NCI-H524 treated with DMSO at 0.1 percent for 48 hours (cell line): ENCODE measurements around the gene BZW2.

ENCODE experiments used
- DNase-seq: peaks from one replicate; lab custom pipeline; 2025; lab: John Stamatoyannopoulos, UW

BZW2 gene

GRCh38 chr7:16718111-16718656 lies 72.2 kb downstream of the BZW2 start:
- no peak for DNase-seq

- DNase-seq: no peak
Measured at GRCh38 chr7:16719699-16720098, 73.7 kb downstream of the BZW2 start.

- no peak for DNase-seq
Measured at GRCh38 chr7:16721541-16721940, 75.6 kb downstream of the BZW2 start.

GRCh38 chr7:16724344-16724743 lies 78.4 kb downstream of the BZW2 start:
- no peak for DNase-seq

- DNase-seq: no peak
Measured at GRCh38 chr7:16726189-16726588, 80.2 kb downstream of the BZW2 start.

DNA sequence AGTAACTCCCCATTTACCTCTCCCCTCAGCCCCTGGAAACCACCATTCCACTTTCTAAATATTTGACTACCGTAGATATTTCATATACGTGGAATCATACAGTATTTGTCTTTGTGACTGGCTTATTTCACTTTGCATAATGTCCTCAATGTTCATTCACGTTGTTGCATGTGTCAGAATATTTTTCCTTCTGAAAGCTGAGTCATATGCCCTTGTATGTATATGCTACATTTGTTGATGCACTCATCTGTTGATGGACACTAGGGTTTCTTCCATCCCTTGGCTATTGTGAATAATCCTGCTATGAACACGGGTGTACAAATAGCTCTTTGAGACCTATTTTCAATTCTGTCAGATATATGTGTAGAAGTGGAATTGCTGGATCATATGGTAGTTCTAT lies 81.8 kb downstream of the BZW2 start:
- no peak for DNase-seq

- DNase-seq: no peak
Measured at GRCh38 chr7:16728811-16729210, 82.8 kb downstream of the BZW2 start.

GRCh38 chr7:16729541-16729940 lies 83.6 kb downstream of the BZW2 start:
- DNase-seq: no peak

DNA sequence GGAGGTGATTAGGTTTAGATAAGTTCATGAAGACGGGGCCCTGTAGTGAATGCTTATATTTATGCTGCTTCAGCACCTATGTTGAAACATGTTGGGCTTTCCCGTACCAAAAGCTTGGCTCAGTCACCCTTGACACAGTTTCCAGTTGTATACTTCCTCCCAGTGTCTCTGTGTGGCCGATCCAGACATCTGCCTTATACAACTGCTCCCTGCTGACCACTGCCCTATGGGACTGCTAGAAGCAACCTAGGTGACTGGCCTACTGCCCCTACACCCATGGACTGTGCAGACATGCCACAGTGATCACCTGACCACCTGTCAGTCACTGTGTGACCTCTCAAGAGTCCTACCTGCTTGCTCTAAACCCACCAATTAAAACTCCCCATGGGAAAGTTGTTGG lies 85.0 kb downstream of the BZW2 start:
- DNase-seq: no peak

- DNase-seq: no peak
Measured at GRCh38 chr7:16732828-16733227, 86.8 kb downstream of the BZW2 start.

DNA sequence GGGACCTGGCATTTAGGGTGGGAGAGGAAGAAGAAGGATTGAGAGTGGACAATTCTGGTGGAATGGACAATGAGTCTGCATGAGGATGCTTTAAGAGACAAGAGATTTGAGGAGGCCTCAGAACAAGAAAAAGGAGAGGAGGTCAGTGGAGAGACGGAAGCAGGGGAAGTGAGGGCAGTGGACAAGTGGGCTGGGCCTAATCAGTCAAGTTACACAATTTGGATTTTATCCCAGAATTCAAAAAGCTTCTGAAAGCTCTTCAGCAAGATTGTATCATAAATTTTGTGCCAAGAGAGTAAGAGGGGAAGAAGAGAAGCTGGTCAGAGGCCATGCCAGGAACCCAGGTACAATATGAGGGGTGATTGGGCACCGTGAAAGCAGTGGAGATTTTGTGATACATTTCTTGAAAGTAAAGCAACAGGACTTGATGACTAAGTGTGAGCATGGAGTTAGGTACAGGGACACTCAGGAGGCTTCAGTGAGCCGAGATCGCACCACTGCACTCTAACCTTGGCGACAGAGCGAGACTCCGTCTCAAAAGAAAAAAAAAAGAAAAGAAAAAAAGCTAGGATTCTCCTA lies 88.3 kb downstream of the BZW2 start:
- no peak for DNase-seq

DNA sequence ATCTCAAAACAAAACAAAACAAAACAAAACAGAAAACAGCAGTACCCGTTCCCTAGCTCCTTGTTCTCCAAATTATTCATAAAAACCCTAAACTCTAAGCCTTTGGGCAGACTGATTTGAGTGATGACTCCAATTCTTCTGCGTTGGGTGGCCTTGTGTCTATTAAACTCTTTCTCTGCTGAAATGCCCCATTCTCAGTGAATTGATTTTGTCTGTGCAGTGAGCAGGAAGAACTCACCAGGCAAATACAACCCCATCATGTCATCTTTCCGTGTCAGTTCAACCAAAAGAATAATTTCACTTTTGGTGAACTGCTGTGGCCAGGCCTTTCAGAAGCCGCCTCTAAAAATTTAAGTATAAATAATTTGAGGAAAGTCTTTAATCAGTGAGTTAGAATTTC lies 89.0 kb downstream of the BZW2 start:
- no peak for DNase-seq

- no peak for DNase-seq
Measured at GRCh38 chr7:16738011-16738688, 92.2 kb downstream of the BZW2 start.

DNA sequence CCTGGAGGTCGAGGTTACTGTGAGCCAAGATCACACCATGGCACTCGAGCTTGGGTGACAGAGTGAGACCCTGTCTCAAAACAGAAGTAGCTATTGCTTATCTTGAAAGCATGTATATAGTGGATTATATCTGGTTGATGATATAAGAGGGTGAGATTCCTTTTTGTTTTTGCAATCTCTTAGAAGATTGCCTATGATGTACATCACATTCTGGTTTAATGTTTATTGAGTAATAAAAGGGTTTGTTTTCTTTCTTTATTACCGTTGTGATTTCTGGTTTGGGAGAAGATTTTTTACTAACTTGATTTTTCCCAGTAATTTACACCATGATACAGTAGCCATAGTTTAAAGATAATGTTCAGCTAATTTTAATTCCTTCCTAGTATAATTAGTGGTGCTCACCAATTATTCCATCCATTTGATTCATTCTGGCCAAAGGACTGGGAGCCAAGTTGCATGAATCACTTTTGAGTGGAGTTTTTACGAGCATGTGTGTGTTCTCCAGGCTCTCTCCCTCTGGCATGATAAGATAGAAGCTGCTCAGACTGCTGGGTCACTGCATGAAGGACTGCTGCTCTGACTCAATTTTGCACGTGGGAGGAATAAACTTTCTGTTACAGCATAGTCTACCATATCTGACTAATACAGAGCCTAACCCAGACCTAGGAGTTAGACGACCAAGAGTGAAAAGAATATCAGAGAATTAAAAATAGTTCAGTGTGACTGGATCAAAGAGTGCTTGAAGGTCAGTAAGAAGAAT lies 94.1 kb downstream of the BZW2 start:
- no peak for DNase-seq

DNA sequence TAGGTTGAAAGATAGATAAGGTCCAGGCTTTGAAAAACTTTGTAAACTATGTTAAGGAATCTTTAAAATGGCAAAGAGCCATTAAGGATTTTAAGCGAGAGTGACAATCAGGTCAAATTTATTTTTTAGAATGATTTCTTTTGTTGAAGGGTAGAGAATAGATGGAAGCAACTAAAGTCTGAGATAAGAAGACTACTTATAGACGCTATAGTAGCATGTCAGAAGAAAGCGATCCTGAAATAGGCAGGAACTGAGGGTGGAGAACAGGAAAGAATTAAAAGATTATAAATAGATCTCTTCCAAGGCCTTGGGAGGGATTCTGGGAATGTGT lies 94.6 kb downstream of the BZW2 start:
- no peak for DNase-seq

GRCh38 chr7:16740996-16741395 lies 95.0 kb downstream of the BZW2 start:
- no peak for DNase-seq

DNA sequence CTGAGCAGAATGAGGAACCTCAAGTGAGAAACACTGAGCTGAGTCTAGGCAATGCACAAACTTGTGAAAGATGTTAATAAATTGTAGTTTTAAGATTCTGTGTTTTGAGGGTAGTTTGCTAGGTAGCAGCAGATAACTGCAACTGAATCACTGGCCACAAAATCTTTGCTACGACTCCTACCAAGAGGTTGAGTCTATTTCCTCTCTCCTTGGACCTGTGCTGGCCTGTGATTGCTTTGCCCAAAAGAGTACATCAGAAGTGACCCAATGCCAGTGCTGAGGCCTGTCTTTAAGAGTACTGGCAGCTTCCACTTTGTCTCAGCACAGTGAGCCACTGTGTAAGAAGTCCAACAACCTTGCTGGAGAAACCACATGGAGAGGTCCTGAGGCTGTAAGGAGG lies 95.7 kb downstream of the BZW2 start:
- no peak for DNase-seq

DNA sequence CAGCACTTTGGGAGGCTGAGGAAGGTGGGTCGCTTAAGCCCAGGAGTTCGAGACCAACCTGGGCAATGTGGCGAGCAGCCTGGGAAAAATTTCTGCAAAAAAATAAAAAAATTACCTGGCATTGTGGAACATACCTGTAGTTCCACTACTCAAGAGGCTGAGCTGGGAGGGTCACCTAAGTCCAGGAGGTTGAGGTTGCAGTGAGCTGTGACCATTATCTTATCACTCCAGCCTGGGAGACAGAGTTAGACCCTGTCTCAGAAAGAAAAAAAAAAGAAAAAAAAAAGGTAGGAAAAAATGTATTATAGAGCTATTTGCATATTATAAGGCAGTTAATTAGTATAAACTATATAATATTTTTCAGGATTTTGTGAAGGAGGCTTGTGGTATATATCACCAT lies 96.6 kb downstream of the BZW2 start:
- DNase-seq: no peak

DNA sequence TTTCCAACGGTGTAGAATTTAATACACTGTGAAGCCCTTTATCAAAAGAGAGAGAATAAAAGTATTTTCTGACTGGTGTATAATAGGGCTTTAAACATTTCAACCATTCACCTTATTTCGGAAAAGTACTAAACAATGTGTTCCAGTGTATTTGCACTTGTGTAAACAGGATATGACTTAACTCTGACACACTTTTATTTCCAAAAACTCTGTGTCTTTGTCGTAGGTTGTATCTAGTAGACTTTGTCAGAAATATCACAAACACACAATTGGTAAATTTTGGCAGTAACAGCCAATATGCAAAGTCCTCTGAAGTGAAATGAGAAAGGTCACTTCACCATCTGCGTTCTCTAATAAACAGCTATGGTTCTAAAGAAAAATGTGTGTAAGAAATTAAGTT lies 97.3 kb downstream of the BZW2 start:
- no peak for DNase-seq

- no peak for DNase-seq
Measured at GRCh38 chr7:16744518-16745250, 98.7 kb downstream of the BZW2 start.

- DNase-seq: no peak
Measured at GRCh38 chr7:16745645-16746044, 99.7 kb downstream of the BZW2 start.

DNA sequence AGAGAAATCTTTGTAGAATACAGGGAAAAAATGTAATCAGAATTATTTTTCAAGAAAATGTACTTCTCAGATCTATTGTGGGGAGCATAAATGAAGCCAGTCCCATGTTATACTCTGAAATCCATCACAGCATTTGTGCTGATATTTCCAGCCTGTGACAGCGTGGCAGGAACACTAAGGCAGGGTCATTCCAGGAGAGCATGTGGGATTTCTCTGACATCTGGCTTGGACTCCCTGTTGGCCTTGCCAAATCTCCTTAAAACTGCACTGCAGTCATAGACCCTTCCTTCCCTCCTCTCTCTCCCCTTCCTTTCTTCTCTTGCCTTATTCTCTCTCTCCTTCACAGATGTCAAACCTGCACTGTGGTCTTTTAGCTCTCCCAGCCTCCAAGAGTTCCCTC lies 101.1 kb downstream of the BZW2 start:
- no peak for DNase-seq
